ENCODE measurements around the gene PRADC1.

The PRADC1 gene

DNA sequence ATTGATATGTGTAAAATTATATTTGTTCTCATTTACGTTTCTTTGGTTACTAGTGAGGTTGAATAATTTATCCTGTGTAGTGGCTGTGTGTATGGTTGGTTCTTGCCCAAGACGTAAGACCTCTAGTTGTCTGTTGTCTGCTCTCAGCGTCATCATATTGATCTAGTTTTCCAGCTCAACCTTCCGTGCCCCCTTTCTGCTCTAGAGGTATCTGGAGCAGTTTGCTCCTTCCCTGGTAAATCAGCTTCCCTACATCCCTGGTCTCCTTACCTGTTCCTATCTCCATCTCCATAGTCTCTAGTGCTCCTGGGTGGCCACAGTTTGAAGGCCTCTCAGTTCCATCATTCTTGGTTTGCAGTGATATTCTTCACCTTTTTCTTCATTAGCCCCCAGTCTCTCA is 17.8 kb downstream of the PRADC1 start:
- in situ Hi-C loops (cut with MboI; ENCODE audit: low pct_unique_long_range_greater_than_20kb, low sequenced_read_pairs, unreplicated experiment): no loop called here
- DNase-seq (ENCODE audit: low spot score): no peak
- TF ChIP-seq, protein P1, sequence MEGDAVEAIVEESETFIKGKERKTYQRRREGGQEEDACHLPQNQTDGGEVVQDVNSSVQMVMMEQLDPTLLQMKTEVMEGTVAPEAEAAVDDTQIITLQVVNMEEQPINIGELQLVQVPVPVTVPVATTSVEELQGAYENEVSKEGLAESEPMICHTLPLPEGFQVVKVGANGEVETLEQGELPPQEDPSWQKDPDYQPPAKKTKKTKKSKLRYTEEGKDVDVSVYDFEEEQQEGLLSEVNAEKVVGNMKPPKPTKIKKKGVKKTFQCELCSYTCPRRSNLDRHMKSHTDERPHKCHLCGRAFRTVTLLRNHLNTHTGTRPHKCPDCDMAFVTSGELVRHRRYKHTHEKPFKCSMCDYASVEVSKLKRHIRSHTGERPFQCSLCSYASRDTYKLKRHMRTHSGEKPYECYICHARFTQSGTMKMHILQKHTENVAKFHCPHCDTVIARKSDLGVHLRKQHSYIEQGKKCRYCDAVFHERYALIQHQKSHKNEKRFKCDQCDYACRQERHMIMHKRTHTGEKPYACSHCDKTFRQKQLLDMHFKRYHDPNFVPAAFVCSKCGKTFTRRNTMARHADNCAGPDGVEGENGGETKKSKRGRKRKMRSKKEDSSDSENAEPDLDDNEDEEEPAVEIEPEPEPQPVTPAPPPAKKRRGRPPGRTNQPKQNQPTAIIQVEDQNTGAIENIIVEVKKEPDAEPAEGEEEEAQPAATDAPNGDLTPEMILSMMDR (IDR thresholded peaks at IDR 0.05; ENCODE audit: extremely low read depth, insufficient read depth, missing control alignments): no peak

DNA sequence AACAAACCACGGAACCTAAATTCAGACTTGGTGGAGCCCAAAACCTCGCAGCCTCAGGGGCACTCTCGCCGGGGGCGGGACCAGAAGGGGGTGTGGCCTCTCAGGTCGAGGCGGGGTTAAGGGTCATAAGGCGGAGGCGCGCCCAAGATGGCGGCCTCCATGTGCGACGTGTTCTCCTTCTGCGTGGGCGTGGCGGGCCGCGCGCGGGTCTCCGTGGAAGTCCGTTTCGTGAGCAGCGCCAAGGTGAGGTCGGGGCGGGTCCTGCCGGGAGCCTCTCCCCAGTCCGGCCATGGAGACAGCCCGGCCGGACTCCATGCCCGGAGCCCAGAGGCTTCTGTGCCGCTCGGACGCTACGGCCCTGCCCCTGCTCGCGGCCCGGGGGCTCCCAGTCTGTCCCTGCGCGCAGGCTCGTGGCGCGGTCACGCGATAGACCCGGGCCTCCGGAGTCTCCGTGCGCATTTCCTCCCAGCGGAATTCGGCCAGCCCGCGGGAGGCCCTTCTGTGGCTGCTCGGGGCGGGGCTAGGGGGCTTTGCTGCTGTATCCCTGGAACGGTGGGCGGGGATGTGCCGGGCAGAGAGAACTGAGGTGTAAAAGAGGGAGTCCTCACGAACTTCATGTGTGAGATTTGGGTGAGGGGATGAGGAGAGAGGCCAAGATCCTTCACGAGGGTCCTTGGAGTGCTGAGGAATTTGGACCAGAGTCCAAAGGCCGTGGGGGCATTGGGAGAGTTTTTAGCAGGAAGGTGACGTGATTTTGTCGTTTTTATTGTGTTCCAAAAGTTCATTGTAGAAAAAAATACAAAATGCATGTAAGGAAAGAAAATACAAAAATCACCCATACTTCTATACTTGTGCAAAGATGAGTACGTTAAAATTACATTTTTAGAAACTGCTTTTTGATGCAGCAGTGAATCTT is 18.7 kb downstream of the PRADC1 start, which contains the start of gene SMYD5:
Gene SMYD5, plus strand, starts transcription at position 126 of the 916 bp plus-strand sequence. Its CDS starts 22 bp downstream, at position 148.
- peak; percentile 94 for DNase-seq (ENCODE audit: low spot score)
- TF ChIP-seq, protein P1 (IDR thresholded peaks at IDR 0.05; ENCODE audit: extremely low read depth, insufficient read depth, missing control alignments): no peak
- in situ Hi-C loops (cut with MboI; ENCODE audit: low pct_unique_long_range_greater_than_20kb, low sequenced_read_pairs, unreplicated experiment): no loop called here

DNA sequence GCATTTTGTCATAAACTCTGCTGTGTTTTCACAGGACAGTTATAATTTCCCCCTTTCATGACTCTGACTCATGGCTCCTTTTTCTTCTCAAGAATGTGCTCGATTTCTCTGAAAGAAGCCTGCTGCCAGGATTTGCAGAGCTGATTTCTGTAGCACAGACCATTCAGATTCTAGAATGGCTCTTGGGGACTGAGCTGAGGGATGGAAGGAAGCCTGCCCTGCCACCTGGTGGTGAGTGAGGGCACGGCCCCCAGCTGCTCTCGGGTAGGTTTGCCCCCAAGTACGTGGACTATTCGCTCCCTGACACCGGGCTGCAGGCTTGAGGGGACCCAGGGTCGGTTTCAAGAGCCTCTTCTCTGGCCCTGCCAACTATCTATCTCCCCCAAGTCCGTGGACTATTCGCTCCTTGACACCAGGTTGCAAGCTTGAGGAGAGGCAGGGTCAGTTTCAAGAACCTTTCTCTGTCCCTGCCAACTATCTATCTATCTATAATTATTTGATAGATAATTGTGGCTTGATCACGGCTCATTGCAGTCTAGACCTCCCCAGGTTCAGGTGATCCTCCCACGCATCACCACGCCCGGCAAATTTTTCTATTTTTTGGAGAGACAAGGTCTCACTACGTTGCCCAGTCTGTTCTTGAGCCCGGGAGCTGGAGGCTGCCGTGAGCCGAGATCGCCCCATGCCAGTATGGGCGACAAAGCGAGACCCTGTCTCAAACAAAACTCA is 20.4 kb downstream of the PRADC1 start:
- TF ChIP-seq, protein P1 (IDR thresholded peaks at IDR 0.05; ENCODE audit: extremely low read depth, insufficient read depth, missing control alignments): peak; percentile 94
- peak; percentile 86 for DNase-seq (ENCODE audit: low spot score)
- in situ Hi-C loops (cut with MboI; ENCODE audit: low pct_unique_long_range_greater_than_20kb, low sequenced_read_pairs, unreplicated experiment): no loop called here

GRCh38 chr2:73212098-73212447 is 21.0 kb downstream of the PRADC1 start:
- TF ChIP-seq, protein P1 (IDR thresholded peaks at IDR 0.05; ENCODE audit: extremely low read depth, insufficient read depth, missing control alignments): no peak
- in situ Hi-C loops (cut with MboI; ENCODE audit: low pct_unique_long_range_greater_than_20kb, low sequenced_read_pairs, unreplicated experiment): no loop called here
- no peak for DNase-seq (ENCODE audit: low spot score)

- TF ChIP-seq, protein P1 (IDR thresholded peaks at IDR 0.05; ENCODE audit: extremely low read depth, insufficient read depth, missing control alignments): no peak
- no peak for DNase-seq (ENCODE audit: low spot score)
- in situ Hi-C loops (cut with MboI; ENCODE audit: low pct_unique_long_range_greater_than_20kb, low sequenced_read_pairs, unreplicated experiment): no loop called here
Measured at GRCh38 chr2:73210696-73211095, 22.3 kb downstream of the PRADC1 start.

- TF ChIP-seq, protein P1 (IDR thresholded peaks at IDR 0.05; ENCODE audit: extremely low read depth, insufficient read depth, missing control alignments): no peak
- in situ Hi-C loops (cut with MboI; ENCODE audit: low pct_unique_long_range_greater_than_20kb, low sequenced_read_pairs, unreplicated experiment): no loop called here
- no peak for DNase-seq (ENCODE audit: low spot score)
Measured at GRCh38 chr2:73210019-73210418, 23.0 kb downstream of the PRADC1 start.

All from GM13977 (cell line).